Astrocyte of the cerebellum (primary cell): ENCODE measurements around the gene MYO1D.

Experiments used
- DNase-seq: peaks from one replicate; pipeline ENCODE4 v3.0.0-alpha.2; 2011; ENCODE audit warnings: low read depth
- H3K4me3 ChIP-seq: 2 replicates; pipeline ENCODE4 v1.5.1; 2011; ENCODE audit warnings: mild to moderate bottlenecking, low read depth, low read length, moderate library complexity
- CTCF ChIP-seq: IDR thresholded peaks from 2 replicates; pipeline ENCODE4 v1.5.1; 2012; ENCODE audit warnings: low read length, low read depth, moderate library complexity, mild to moderate bottlenecking; ENCODE audit errors: missing control alignments
- in situ Hi-C: cut with HindIII; loops from 2 replicates; pipeline ENCODE4 v1.10.0; 2017; ENCODE audit warnings: low sequenced_read_pairs

Gene MYO1D

GRCh38 chr17:32514606-32515005 is 362.3 kb downstream of the MYO1D start:
- in situ Hi-C loops: no loop called here
- H3K4me3 ChIP-seq: no peak overlapping the region
- no peak for DNase-seq
- no peak for TF ChIP-seq CTCF

DNA sequence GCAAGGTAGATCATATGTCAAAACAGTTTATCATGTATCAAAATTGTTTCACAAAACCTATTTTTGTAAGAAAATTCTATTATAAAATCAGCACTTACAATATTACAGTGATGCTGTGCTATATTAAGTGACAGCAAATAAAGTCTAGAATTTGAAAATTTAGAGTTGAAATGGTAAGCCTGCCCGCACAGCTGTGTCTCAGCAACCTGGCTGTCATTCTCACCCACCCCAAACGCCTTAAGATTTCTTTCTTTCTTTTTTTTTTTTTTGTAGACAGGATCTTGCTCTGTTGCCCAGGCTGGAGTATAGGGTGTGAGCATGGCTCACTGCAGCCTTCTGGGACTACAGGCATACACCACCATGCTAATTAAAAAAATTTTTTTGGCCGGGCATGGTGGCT is 363.3 kb downstream of the MYO1D start:
- no peak for DNase-seq
- in situ Hi-C loops: no loop called here
- no peak overlapping the region for H3K4me3 ChIP-seq
- no peak for TF ChIP-seq CTCF

GRCh38 chr17:32512328-32512727 is 364.6 kb downstream of the MYO1D start:
- in situ Hi-C loops: no loop called here
- DNase-seq: no peak
- TF ChIP-seq CTCF: no peak
- no peak overlapping the region for H3K4me3 ChIP-seq

DNA sequence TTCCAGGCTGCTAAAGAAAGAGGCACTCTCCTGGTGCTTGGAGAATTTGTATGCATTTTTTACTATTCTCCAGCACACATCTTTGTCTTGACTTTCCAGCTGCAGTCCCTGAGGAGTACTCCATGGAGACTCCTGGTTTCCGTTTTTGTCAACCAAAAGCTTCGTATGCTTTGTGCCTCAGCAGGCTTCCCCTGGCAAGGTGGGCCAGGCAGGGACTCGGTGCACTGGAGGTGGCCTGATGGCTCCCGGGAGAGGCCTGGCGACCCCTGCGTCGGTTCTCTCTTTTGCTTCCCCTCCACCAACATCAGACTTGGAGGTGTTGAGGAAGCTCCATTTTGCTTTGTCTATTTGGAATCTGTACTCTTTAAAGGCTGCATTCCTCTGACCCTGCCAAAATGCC is 366.5 kb downstream of the MYO1D start:
- H3K4me3 ChIP-seq: no peak overlapping the region
- in situ Hi-C loops: no loop called here
- no peak for DNase-seq
- no peak for TF ChIP-seq CTCF

- DNase-seq: no peak
- TF ChIP-seq CTCF: no peak
- H3K4me3 ChIP-seq: no peak overlapping the region
- in situ Hi-C loops: no loop called here
Observed at GRCh38 chr17:32508926-32509325, 368.0 kb downstream of the MYO1D start.

DNA sequence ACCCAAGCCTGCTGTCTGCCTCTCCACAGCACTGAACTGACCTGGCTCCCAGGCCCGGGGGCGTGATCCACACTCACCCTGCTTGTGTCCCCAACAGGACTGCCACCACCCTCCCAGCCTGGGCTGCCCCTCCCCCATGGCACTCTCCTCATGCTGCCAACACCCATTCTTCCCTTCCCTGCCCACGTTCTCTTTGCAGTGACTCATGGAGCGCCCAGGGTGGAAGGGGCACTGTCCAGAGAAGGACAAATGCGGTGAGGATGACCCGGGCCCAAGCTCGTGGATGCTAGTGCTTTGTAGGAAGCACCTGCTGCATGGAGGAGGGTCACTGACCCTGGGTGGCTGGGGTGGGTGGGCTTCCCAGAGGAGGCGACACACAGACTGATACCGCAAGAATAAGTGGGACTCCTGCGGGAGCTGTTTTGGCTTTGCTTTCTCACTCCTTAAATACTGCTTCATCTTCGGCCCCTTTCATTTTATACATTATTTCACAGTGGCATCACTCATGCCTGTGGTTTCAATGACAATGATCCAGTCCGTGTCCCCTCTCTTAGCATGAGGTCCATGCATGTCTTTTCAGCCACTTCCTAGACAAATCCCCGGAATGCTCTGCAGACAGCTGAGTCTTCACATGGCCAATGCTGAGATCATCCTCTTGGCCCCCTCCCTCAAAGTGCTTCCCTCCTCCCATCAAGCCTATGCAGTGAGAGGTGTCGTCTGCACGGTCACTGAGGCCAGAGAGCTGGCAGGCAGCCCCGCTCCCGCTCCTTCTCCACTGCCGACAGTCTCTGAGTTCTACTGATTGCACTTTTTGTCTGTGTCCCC is 372.5 kb downstream of the MYO1D start:
- in situ Hi-C loops: no loop called here
- no peak for TF ChIP-seq CTCF
- no peak overlapping the region for H3K4me3 ChIP-seq
- DNase-seq: no peak
